ENCODE results near the gene RXRA. TPM values are rescaled to one million over a fixed set of nuclear protein-coding genes. Genes with fewer than 3 reads are reported as not detected.

The RXRA gene
- total and polyA plus RNA-seq, 2 donors (not counting 3 experiments of a cell fraction or from before 2014, with no cell fraction given) = 15.4 to 37.4 TPM

GRCh38 chr9:134453776-134454475 is 127.7 kb downstream of the RXRA start:
- H3K9me3 ChIP-seq (replicated peaks; ENCODE audit: control insufficient read depth, insufficient read depth, low read length) = no peaks in the 10 kb centered on the region
- H3K27me3 ChIP-seq (ENCODE audit: control insufficient read depth in 2 of 2, insufficient read depth in 2 of 2, low read length in 2 of 2) = no peaks in the 10 kb centered on the region
- peaks cover 19% of the 10 kb centered on the region for H3K4me1 ChIP-seq (ENCODE audit: control insufficient read depth, extremely low read depth, insufficient read depth, low read length)
- H3K79me2 ChIP-seq (ENCODE audit: control insufficient read depth, insufficient read depth, low read length) = no peaks in the 10 kb centered on the region
- H4K20me1 ChIP-seq (replicated peaks; ENCODE audit: control insufficient read depth, extremely low read depth, insufficient read depth, low read length) = no peaks in the 10 kb centered on the region
- no peaks in the 10 kb centered on the region for H3K36me3 ChIP-seq (ENCODE audit: control insufficient read depth in 2 of 2, extremely low read depth in 1 of 2, insufficient read depth in 2 of 2, low read length in 2 of 2)
- H3K27ac ChIP-seq (ENCODE audit: insufficient read depth, low read depth, low read length) = no peak overlapping the region
- no peak for FAIRE-seq
- no peak overlapping the region for H3K9ac ChIP-seq (replicated peaks; ENCODE audit: extremely low read depth, insufficient read depth, low read length)
- H3K4me3 ChIP-seq (replicated peaks in 1 of 3; ENCODE audit: insufficient read depth in 1 of 3, low read depth in 1 of 3, low read length in 3 of 3) = no peak overlapping the region
- TF ChIP-seq POLR2AphosphoS5 (IDR thresholded peaks at IDR 0.05; ENCODE audit: insufficient read depth, low read depth, low read length) = no peak
- no peak for TF ChIP-seq CTCF (IDR thresholded peaks at IDR 0.05; ENCODE audit: extremely low read depth in 1 of 2, insufficient read depth in 1 of 2, low read depth in 1 of 2, low read length in 2 of 2)
- no peak for TF ChIP-seq MYC (IDR thresholded peaks at IDR 0.05; ENCODE audit: low read depth, low read length)
- no peak for TF ChIP-seq JUN (IDR thresholded peaks at IDR 0.05; ENCODE audit: borderline replicate concordance, insufficient read depth, insufficient read length, low read depth)
- no peak for TF ChIP-seq GATA2 (IDR thresholded peaks at IDR 0.05; ENCODE audit: insufficient read depth, insufficient read length, low read depth, low read length)
- TF ChIP-seq EZH2 (IDR thresholded peaks at IDR 0.05; ENCODE audit: borderline replicate concordance, low read depth, low read length, severe bottlenecking) = no peak
- TF ChIP-seq POLR2A (IDR thresholded peaks at IDR 0.05; ENCODE audit: low read depth, low read length) = no peak
- TF ChIP-seq, protein P1, sequence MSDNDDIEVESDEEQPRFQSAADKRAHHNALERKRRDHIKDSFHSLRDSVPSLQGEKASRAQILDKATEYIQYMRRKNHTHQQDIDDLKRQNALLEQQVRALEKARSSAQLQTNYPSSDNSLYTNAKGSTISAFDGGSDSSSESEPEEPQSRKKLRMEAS (IDR thresholded peaks at IDR 0.05; ENCODE audit: insufficient read depth, insufficient read length) = no peak
- no peak for TF ChIP-seq FOS (IDR thresholded peaks at IDR 0.05; ENCODE audit: borderline replicate concordance, insufficient read depth, low read length)
- dilution Hi-C loops (cut with MboI; ENCODE audit: extremely low pct_ligation_motif_present, low sequenced_read_pairs) (no loop called here), intact Hi-C loops (cut with micrococcal nuclease) (no loop called here)
- no peak overlapping the region for H2AFZ ChIP-seq (ENCODE audit: low read depth, low read length)
- no TSS peak for BruUV-seq (replicated peaks)
- ChIA-PET CTCF (interaction anchor here (2.2 kb wide), 1 partner anchor 189 kb away, joined by 7 read pairs; no protein-coding TSS in a partner anchor), POLR2A (no interaction called here)
- no peak overlapping the region for H3K4me2 ChIP-seq (ENCODE audit: insufficient read depth, low read length)
- no peaks in the 10 kb centered on the region for H3K9me1 ChIP-seq (replicated peaks; ENCODE audit: control insufficient read depth, extremely low read depth, insufficient read depth, low read length)
- DNase-seq (ENCODE audit: low read depth, low spot score) = no peak

Data from endothelial cell of umbilical vein (primary cell).